ENCODE measurements around the gene KSR2. TPM values are rescaled to one million over a fixed set of nuclear protein-coding genes. Genes with fewer than 3 reads are reported as not detected.

The KSR2 gene
- total RNA-seq, 2 donors from 2014 or later, result 1.2 to 1.3 TPM

GRCh38 chr12:117501076-117501869 is 467.5 kb downstream of the KSR2 start:
- TF ChIP-seq, protein P1, sequence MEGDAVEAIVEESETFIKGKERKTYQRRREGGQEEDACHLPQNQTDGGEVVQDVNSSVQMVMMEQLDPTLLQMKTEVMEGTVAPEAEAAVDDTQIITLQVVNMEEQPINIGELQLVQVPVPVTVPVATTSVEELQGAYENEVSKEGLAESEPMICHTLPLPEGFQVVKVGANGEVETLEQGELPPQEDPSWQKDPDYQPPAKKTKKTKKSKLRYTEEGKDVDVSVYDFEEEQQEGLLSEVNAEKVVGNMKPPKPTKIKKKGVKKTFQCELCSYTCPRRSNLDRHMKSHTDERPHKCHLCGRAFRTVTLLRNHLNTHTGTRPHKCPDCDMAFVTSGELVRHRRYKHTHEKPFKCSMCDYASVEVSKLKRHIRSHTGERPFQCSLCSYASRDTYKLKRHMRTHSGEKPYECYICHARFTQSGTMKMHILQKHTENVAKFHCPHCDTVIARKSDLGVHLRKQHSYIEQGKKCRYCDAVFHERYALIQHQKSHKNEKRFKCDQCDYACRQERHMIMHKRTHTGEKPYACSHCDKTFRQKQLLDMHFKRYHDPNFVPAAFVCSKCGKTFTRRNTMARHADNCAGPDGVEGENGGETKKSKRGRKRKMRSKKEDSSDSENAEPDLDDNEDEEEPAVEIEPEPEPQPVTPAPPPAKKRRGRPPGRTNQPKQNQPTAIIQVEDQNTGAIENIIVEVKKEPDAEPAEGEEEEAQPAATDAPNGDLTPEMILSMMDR (IDR thresholded peaks at IDR 0.05), result no peak
- intact Hi-C loops (cut with DNase I), result no loop called here
- Histone ChIP-seq H3K4me3 (no peak overlapping the region), H3K27ac (no peak overlapping the region), H3K27me3 (no peaks in the 10 kb centered on the region), H3K4me1 (no peaks in the 10 kb centered on the region), H3K9ac (ENCODE audit: low read depth in 2 of 2, low read length in 2 of 2) (no peak overlapping the region), H3K9me3 (no peaks in the 10 kb centered on the region), H3K36me3 (no peaks in the 10 kb centered on the region)
- DNase-seq, result peak; percentile 63

- Histone ChIP-seq H3K36me3 (no peaks in the 10 kb centered on the region), H3K4me1 (no peaks in the 10 kb centered on the region), H3K27me3 (no peaks in the 10 kb centered on the region), H3K27ac (no peak overlapping the region), H3K4me3 (no peak overlapping the region), H3K9ac (ENCODE audit: low read depth in 2 of 2, low read length in 2 of 2) (no peak overlapping the region), H3K9me3 (no peaks in the 10 kb centered on the region)
- DNase-seq, result no peak
- intact Hi-C loops (cut with DNase I), result no loop called here
- TF ChIP-seq, protein P1 (IDR thresholded peaks at IDR 0.05), result no peak
Measured at GRCh38 chr12:117499759-117500485, 468.9 kb downstream of the KSR2 start.

DNA sequence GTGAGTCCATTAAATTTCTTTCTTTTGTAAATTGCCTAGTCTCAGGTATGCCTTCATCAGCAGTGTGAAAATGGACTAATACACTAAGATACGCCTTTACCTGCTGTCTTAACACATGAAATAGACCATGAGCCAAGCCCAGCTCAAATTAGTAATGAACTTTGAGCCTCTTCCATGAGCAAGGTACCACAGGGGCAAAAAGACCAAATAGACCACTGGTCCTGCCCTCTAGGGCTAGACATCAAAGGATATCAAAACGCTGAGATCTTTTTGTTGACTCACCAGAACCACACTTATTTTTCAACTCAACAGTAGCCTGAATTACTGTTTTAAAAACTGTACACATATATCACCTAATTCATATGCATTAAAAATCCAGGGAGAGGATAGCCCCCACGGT is 469.9 kb downstream of the KSR2 start:
- TF ChIP-seq, protein P1 (IDR thresholded peaks at IDR 0.05), result no peak
- no peaks in the 10 kb centered on the region for H3K9me3 ChIP-seq
- H3K4me3 ChIP-seq, result no peak overlapping the region
- no peak overlapping the region for H3K9ac ChIP-seq (ENCODE audit: low read depth in 2 of 2, low read length in 2 of 2)
- no peak overlapping the region for H3K27ac ChIP-seq
- no peak for DNase-seq
- intact Hi-C loops (cut with DNase I), result no loop called here
- no peaks in the 10 kb centered on the region for H3K27me3 ChIP-seq
- no peaks in the 10 kb centered on the region for H3K36me3 ChIP-seq
- no peaks in the 10 kb centered on the region for H3K4me1 ChIP-seq

DNA sequence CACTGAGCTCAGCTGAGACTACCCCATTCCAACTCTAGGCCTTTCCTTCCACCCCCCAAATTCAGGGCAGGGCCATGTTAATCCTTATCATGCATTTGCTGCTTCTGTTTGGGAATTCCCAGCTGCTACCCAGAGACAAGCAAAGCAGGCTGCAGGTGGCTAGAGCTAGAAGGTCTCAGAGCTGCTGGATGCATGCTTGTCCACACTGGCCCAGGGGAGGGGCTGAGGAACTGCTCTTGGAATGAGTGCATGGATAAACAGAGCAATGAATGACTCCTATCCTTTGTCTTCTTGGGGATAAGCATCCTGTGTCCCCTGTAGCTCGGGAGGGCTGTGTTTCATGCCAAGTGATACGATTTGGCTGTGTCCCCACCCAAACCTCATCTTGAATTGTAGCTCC is 470.5 kb downstream of the KSR2 start:
- Histone ChIP-seq H3K36me3 (no peaks in the 10 kb centered on the region), H3K4me3 (no peak overlapping the region), H3K9me3 (no peaks in the 10 kb centered on the region), H3K4me1 (no peaks in the 10 kb centered on the region), H3K27ac (no peak overlapping the region), H3K9ac (ENCODE audit: low read depth in 2 of 2, low read length in 2 of 2) (no peak overlapping the region), H3K27me3 (no peaks in the 10 kb centered on the region)
- intact Hi-C loops (cut with DNase I), result no loop called here
- DNase-seq, result no peak
- TF ChIP-seq, protein P1 (IDR thresholded peaks at IDR 0.05), result no peak

- DNase-seq, result no peak
- Histone ChIP-seq H3K36me3 (no peaks in the 10 kb centered on the region), H3K27ac (no peak overlapping the region), H3K4me3 (no peak overlapping the region), H3K9me3 (no peaks in the 10 kb centered on the region), H3K27me3 (no peaks in the 10 kb centered on the region), H3K9ac (ENCODE audit: low read depth in 2 of 2, low read length in 2 of 2) (no peak overlapping the region), H3K4me1 (no peaks in the 10 kb centered on the region)
- intact Hi-C loops (cut with DNase I), result no loop called here
- TF ChIP-seq, protein P1 (IDR thresholded peaks at IDR 0.05), result no peak
Measured at GRCh38 chr12:117497407-117497806, 471.4 kb downstream of the KSR2 start.

Data from colonic mucosa (tissue), 4 donors.